ENCODE data around the gene KRT36.

Gene KRT36

DNA sequence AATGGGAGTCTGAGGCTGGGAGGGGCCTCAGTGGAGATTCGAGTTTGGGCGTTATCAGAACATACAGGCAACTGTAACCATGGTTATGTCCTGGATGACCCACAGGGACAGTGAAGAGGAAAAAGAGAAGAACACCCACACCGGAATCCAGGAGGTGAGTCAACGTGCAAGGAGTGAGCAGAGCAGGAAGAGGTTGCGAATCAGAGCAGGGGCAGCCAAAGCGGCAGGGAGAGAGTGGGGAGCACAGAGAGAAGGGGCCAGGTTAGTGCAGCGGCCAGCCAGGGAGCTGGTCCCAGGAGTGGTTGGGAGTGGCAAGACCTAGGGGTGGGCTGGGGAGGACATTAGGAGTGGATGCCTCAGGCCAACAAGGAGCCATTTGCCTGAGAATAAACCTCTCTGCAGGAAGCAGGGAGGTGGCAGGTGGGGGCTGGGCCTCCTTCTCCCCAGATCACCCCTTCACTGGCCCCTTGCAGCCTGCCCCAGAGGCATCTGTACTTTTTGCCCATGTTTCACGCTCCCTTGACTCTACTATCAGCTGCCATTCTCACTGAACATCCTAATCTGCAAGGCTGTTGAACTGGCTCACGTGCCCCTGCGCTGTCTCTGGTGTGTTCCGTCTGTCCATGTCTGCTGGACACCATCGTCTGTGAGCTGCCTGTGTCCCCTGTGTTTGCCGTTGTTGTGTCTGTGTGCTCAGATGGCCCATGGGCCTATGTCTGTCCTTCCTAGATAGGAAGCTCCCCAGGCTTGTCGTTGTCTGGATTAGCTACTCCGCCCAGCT lies 10.6 kb upstream of the KRT36 start:
- DNase-seq (ENCODE audit: low read depth in 2 of 2) = no peak

DNA sequence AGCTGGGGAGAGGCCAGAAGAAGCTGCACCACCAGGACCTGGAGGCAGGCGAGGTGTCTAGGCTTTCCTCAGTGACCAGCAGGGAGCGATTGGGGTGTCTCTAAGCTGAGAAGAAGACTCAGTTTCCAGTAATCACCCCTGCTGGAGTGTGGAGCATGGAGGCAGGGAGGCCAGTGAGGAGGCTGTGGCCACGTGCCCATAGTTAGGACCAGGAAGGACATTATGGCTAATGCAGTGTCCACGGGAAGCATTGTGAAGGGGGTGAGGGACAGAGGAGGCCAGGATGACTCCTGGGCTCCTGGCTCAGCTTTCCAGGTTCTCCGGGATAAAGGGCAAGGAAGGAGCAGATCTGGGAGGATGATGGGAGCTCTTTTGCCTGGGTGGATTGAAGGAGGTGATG lies 10.0 kb upstream of the KRT36 start:
- no peak for DNase-seq (ENCODE audit: low read depth in 2 of 2)

DNA sequence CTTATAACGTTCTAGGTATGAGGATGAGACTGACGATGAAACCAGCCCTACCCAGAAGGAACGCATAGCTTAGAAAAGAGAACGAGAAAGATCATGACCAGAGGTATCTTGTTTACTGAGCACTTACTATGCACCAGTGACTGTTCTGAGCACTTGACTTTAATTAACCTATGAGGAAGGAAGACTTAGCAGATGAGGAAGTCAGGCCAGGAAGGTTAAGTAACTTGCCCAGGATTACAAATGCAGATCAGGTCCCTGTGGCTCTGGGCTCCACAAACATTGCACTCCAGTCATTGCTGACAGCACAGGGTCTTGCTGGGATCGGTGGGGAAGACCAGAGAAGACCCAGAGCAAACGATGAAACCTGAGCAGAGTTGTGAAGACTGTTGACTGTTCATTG lies 8.6 kb upstream of the KRT36 start:
- DNase-seq (ENCODE audit: low read depth in 2 of 2) = no peak

DNA sequence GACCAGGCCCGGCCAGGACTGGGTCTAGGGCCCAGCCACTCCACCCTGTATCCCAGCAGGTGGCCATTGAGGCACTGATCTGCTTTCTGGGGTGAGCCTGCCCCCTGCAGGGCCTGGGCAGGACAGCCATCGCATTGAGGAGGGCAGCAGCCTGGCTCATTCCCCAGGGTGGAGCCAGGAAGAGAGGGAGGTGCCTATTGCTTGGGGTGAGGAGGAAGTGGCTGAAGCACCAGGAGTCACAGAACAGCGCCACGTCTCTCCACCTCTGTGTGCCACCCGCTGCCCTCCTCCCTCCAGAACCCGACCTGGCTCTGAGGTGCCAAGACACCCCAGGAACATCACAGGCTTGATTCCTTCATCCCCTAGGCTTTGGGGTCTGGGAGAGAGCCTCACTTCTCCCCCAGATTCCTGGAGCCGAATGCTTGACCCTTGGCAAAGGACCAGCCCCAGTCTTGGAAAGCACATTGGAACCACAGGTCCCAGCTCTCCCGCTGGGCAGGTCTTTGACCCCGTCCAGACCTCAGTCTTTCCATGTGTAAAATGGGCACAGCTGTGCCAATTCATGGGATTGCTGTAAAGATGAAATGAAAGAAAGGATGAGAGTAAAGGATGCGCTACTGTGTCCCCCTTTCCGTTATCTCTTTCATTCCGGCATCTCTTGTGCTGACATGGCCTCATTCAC lies 7.2 kb upstream of the KRT36 start:
- DNase-seq (ENCODE audit: low read depth in 2 of 2) = peak; percentile 35 to 66

DNA sequence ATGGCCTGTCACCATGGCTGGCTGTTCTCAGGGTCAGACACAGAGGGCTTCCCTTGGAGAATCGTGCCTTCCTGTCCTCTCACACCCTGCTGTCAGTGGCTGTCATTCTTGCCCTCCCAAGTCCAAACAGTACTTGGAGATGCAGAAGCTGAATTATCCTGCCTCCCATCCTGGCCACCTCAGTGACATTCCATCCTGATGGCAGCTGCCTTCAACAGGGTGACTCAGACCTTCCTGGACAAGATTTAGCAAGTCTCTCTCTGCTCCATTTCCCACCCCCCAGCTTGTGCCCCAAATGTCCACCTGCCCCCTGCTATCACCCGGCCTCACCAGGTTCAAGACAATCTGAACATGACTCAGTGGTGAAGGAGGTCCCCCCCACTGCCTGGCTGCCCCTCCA lies 4.8 kb upstream of the KRT36 start:
- no peak for DNase-seq (ENCODE audit: low read depth in 2 of 2)

DNA sequence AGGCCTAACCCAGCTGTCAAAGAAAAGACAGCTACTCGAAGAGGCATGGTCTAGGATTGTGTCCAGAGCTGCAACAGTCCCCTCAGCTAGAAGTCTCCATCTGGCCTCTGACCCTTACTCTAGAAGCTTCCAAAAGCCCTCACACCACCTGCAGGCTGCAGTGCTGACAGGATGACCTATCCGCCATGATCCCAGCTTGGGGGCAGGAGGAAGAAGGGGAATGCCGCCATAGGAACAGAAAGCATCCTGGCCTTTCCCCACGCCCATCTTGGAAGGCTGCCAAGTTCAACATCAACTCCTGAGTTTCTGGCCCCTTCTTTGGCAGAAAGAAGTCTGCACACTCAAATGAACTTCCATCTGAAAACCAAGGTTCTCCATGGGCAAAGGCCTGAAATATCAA lies 3.1 kb upstream of the KRT36 start:
- no peak for DNase-seq (ENCODE audit: low read depth in 2 of 2)

DNA sequence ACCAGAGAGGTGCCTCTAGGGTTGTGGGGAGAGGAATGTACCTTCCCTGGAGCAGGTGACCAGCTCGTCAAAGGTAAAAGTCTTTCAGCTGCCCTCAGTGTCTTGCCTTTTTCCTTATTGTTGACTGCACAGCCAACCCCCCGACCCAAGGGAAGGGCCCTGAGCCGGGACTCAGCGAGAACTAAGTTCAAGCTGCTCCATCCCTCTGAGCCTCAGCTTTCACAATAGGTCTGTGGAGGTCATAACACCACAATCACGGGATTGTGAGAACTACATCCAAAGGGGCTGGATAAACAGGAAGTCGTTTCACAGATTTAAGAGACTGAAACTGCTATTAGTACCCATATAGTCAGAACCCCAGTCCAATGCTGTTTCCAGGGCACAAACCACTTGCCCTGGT lies 2.6 kb upstream of the KRT36 start:
- DNase-seq (ENCODE audit: low read depth in 2 of 2) = no peak

DNA sequence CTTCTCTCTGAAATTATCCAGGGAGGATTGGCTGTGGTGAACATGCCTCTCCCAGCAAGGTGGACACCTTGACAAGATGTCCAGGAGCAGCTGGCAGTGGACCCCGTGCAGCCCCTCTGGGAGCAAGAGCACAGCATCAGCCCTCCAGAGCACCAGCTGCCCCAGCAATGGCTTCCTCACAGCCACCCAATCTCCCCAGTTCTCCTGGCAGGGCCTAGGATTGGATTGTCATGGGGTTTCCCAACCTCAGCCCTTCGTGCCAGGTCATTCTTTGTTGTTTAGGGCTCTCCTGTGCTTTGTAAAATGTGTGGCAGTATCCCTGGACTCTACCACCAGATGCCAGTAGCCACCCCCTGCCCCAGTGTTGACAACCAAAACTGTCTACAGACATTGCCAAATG lies 1.8 kb upstream of the KRT36 start:
- no peak for DNase-seq (ENCODE audit: low read depth in 2 of 2)

DNA sequence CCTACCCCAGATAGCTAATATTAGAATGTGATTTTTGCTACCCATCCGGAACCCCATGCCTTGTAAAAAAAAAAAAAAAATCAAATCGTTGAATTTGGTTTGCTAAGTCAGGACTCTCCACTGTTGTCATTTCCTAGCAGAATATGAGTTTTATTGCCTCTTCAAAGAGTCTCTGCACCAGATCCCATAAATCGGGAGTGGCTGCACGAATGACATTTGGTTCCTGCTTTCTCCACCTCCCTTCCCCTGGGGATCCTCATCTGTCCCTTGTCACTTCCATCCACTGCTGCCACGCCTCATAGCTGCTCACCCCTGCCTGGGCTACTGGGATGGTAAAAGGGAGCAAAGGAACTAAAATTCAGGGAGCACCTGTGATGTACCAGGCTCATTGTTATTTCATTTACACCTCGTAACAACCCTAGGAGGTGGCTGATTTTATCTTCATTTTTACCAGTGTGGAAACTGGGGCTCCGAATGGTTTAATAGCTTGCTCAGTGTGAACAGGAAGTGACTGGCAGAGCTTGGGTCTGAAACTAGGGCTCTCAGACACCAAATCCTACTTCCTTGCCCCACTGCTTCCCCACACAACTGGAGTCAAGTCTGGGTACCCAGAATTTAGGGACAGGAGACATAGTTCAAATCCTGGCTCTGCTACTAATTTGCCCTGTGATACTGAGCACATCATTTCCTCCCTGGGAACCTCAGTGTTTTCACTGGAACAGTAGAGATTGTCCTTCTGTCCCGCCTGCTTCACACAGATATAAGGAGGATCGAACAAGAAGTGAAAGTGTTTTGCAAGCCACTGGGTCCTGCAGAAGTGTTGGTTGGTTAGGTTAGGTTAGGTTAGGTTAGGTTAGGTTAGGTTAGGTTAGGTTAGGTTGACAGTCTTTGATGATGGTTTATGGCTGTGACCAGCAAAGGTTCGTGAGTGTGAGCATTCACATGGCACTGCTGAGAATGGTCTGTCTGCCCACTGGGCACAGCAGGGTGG lies 585 bp upstream of the KRT36 start:
- DNase-seq (ENCODE audit: low read depth in 2 of 2) = no peak

DNA sequence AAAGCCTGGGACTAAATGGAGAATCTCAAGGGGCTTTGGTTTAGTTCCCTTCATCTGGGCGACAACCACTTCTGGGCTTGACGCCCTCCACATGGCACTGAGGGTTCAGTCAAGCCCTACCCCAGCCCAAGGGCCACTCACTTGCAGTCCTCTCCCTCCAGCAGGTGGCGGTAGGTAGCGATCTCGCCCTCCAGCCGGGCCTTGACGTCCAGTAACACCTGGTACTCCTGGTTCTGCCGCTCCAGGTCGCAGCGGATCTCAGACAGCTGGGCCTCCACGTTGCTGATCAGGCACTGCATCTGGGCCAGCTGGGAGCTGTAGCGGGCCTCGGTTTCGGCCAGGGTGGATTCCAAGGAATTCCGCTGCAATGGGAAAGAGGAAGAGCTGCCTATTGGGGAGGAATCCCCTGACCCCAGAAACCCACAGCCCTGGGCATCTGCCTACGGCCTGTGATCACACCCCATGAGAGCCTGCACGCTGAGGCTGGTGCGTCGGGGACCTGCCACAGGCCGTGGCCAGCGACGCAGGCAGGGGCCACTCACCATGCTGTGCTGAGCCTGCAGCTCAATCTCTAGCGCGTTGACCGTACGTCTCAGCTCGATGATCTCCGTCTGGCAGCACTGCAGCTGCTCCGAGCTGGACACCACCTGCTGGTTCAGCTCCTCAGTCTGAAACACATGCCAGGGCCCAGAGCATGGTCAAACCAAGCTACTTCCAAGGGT lies 2.7 kb downstream of the KRT36 start:
- peak in 1 of 2 experiments; percentile 45 for DNase-seq (ENCODE audit: low read depth in 2 of 2)

DNA sequence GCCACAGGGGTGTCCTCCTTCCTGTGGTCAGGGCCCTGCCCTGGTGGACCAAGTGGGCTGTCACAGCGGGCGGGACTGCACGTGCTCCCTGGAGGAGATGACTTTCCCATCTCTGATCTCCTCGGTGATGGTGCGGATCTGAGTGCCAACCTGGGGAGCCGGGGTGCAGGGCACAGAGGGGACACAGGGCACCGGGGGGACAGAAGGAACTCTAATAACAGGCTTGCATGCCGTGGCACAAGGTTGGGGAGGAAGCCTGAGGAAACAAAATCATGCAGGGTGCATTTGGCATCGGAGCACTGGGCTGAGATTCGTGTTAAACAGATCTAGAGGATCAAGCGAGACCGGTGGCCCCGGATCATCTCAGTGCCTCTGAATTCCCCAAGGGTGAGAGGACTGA lies 3.4 kb downstream of the KRT36 start:
- DNase-seq (ENCODE audit: low read depth in 2 of 2) = no peak

DNA sequence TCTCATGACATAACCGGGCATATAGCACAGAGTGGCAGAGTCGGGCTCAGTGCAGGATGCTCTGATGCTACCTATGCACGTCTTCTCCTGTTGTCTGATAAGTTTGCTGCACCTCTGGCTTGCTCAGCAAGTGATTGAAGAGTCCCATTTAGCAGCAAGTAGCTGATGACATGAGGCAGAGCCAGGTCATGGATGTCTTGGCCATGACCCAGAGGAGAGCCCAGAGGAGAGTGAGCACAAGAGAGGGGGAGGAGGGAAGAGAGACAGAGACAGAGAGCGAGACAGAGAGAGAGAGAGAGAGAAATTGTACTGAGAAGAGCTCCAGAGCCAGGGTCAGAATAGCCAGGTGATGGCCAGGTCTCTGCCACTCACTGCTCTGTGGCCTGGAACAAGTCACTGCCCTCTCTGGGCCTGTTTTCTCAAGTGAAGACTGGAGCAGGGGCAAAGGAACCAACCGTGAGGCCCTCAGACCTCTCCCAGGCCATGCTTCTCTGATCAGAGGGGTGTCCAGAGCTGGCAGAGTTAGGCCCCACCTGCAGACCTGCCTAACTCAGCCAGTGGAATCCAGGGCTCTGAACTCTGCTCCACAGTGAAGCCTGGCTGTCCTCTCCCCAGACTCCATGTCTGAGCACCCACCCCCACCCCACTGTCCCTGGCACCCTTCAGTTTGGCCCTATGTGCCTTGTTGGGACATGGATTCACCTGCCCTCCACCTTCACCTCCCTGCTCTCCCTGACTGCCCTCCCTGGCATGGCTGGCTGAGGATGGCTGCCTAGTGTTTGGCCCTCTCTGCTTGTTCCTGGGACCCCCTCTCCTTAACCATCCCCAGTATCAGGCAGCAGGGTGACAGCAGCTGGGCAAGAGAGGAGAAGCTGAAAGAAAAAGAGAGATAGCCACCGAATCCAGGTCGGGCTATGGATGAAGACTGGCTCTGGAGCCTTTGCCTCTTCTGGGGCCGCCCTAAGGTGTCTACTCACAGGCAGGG lies 4.5 kb downstream of the KRT36 start:
- no peak for DNase-seq (ENCODE audit: low read depth in 2 of 2)

DNA sequence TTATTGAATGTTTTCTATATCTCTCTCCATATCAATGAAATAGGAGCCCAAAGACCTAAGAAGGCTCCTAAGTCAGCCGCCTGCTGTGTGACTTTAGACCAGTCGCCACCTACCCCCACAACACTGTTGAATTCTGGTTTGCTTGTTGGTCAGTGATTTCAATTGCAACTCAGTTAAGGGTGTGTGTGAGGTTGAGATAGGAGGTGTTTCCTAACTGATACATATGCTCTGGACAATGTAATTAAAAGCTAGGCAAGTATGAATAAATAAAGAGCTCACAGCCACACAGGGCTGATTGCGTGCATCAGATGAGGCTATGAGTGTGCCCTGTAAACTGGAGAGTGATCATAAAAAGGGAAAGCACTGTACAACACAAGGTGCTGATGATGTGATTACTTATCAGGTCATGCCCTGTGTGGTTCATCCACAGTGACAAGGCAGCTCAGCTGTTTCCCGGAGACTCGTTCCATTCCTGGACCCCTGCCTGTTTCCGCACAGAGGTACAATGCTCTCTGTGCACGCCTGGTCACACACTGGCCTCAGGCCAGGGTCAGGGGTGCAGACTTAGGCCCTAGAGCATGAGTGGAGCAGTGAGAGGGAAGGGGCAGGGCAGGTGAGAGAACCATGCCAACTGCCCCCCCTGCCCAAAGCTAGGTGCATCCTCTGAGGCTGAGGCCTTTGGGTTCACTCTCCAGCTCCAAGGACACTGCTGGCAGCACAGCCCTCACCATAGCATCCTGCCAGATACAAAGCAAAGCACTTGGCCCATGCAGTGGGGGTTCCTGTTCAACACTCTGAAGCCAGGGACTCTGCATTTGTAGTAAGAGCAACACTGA lies 5.5 kb downstream of the KRT36 start:
- DNase-seq (ENCODE audit: low read depth in 2 of 2) = no peak

DNA sequence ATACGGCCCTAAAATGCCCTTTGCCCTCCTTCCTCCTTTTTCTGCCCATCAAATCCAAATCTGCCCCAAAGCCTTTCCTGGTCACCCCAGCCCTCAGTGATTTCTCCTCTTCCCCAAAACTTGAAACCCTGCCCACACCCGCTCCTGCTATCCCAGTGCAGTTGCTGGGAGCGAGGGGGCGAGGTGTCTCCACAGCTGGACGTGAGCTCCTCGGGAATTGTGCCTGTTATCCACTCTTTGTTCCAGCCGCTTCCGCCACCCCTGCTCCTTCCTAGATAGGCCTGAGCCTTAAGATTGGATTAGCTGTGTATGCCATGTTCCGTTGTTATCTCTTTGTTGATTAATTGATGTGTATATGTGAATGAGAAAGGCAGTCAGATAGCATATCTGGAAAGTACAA lies 6.2 kb downstream of the KRT36 start:
- no peak for DNase-seq (ENCODE audit: low read depth in 2 of 2)

DNA sequence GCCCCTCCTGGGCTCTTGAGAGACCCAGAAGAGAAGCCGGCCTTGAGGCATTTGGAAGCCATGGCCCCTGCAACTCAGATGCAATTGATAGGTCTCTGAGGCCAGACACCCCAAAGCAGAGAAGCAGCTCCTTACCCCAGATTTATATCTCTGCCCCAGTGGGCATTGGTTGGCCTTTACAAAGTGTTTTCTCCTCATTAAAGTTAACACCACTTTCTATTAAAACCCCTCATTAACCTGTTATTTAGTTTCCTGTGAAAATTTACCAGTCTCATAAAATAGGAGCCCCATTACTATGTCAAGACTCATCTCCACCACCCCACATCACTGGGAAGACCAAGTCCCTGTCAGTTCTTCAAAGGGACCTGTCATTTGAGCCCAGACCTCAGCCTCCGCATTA lies 8.7 kb downstream of the KRT36 start, which contains the start of gene KRT35:
Gene KRT35, minus strand, starts transcription at position 116 of the 400 bp plus-strand sequence. Its CDS starts 54 bp downstream, at position 62.
- no peak for DNase-seq (ENCODE audit: low read depth in 2 of 2)

DNA sequence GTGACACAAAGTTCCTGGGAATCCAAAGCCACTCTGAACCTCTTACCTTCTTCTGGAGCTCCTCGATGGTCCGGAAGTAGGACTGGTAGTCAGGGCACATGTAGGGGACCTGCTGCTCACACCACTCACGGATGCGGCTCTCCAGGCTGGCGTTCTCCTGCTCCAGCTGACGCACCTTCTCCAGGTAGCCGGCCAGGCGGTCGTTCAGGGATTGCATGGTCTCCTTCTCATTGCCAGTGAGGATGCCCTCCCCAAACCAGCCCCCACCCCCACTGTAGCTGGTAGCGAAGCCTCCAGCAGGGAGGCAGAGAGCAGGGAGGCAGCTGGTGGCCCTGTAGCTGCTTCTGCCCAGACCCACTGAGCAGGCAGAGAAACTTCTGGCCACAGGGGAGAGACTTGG lies 9.1 kb downstream of the KRT36 start:
- no peak for DNase-seq (ENCODE audit: low read depth in 2 of 2)

DNA sequence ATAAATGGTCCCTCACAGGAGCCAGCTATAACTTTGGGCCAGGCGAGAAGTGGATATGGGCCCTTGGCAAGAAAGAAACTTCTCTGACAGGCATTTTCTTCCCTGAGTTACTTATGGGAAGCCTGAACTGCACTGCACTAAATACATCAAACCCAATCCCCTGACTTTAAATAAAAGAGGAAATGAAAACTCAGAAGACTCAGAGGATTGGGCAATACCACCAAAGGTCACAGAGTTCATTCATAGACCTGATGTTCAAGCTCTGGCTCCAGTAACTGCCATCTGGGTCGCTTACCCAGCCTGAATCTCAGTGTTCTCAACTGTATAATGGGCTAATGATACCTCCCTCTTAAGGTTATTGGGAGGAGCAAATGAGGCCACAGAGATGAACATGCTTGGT lies 9.6 kb downstream of the KRT36 start:
- no peak for DNase-seq (ENCODE audit: low read depth in 2 of 2)

DNA sequence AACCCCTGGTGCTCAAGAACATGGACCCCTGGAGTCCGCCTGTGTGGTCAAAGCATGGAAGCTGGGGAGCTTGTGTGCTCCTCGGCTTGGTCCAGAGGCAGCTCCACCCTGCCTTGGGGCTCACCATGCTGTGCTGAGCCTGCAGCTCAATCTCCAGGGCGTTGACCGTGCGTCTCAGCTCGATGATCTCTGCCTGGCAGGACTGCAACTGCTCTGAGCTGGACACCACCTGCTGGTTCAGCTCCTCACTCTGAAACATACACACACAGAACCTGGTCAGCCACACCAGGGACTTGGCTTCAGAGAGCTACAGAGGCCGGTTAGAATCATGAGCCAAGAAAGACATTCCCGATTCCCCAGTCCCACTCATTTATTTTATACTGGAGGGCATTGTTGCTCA lies 11.5 kb downstream of the KRT36 start:
- DNase-seq (ENCODE audit: low read depth in 2 of 2) = no peak
